Loucy (cell line): ENCODE results near the gene SH3BP5.
A peak's percentile ranks its signal among the peaks of the same experiment; 100 is the strongest.
"Not testable (repeated sequence)": the region's sequence is repeated elsewhere in the genome, so short reads cannot be mapped to it uniquely, and the experiment has no call there.

Source experiments
- H2AFZ ChIP-seq: fragments of 200-600 bp; sonication (generic); 2 replicates; pipeline ENCODE4 v1.6.0; 2016; ENCODE audit warnings: antibody characterized with exemption, mild to moderate bottlenecking, low read length, moderate library complexity
- H3F3A ChIP-seq: fragments of 200-600 bp; 2 replicates; pipeline ENCODE4 v1.6.0; 2016; ENCODE audit warnings: antibody characterized with exemption, low read depth, mild to moderate bottlenecking
- H3K27me3 ChIP-seq: fragments of 200-600 bp; sonication (generic); 2 replicates; pipeline ENCODE4 v1.6.1; 2014; ENCODE audit warnings: low read length, mild to moderate bottlenecking; ENCODE audit not compliant: insufficient read depth, poor library complexity, severe bottlenecking
- H3K36me3 ChIP-seq: fragments of 200-600 bp; sonication (generic); 2 replicates; pipeline ENCODE4 v1.6.1; 2016; ENCODE audit warnings: low read length; ENCODE audit not compliant: insufficient read depth
- H3K4me1 ChIP-seq: fragments of 200-600 bp; sonication (generic); 2 replicates; pipeline ENCODE4 v1.5.1; 2014; ENCODE audit warnings: low read length, mild to moderate bottlenecking; ENCODE audit not compliant: insufficient read depth, poor library complexity, severe bottlenecking
- H3K4me2 ChIP-seq: fragments of 200-600 bp; sonication (generic); 2 replicates; pipeline ENCODE4 v1.6.0; 2014; ENCODE audit warnings: antibody characterized with exemption, low read length, low read depth, mild to moderate bottlenecking; ENCODE audit not compliant: poor library complexity, severe bottlenecking
- H3K4me3 ChIP-seq: fragments of 200-600 bp; sonication (generic); 2 replicates; pipeline ENCODE4 v1.5.1; 2014; ENCODE audit warnings: low read length, mild to moderate bottlenecking, mixed read lengths; ENCODE audit not compliant: poor library complexity, severe bottlenecking
- H3K79me2 ChIP-seq: fragments of 200-600 bp; sonication (generic); 2 replicates; pipeline ENCODE4 v1.6.1; 2014; ENCODE audit warnings: low read length; ENCODE audit not compliant: insufficient read depth
- H3K9ac ChIP-seq: fragments of 200-600 bp; sonication (generic); 2 replicates; pipeline ENCODE4 v1.6.0; 2014; ENCODE audit warnings: mild to moderate bottlenecking, low read depth, low read length, moderate library complexity; ENCODE audit not compliant: poor library complexity, severe bottlenecking
- H3K9me2 ChIP-seq: fragments of 200-600 bp; sonication (generic); replicated peaks from 2 replicates; pipeline ENCODE4 v1.6.1; 2016; ENCODE audit warnings: low read depth, low read length, mixed read lengths
- H3K9me3 ChIP-seq: fragments of 200-600 bp; sonication (generic); 2 replicates; pipeline ENCODE4 v1.6.1; 2014; ENCODE audit warnings: mild to moderate bottlenecking, antibody characterized with exemption, low read length, low read depth; ENCODE audit not compliant: insufficient read depth
- H4K20me1 ChIP-seq: fragments of 200-600 bp; sonication (generic); 2 replicates; pipeline ENCODE4 v1.6.0; 2014; ENCODE audit warnings: antibody characterized with exemption, low read length, mild to moderate bottlenecking; ENCODE audit not compliant: insufficient read depth, poor library complexity, severe bottlenecking
- EZH2phosphoT487 ChIP-seq: fragments of 200-600 bp; IDR thresholded peaks from 2 replicates; pipeline ENCODE4 v1.6.1; 2018; ENCODE audit warnings: antibody characterized with exemption, mild to moderate bottlenecking, moderate library complexity, borderline replicate concordance
- TF ChIP-seq, protein P1 (sequence below): fragments of 200-600 bp; sonication (generic); conservative IDR thresholded peaks from 2 replicates; pipeline ENCODE4 v1.5.1; 2014; ENCODE audit warnings: mild to moderate bottlenecking, antibody characterized with exemption, low read length

SH3BP5 gene

DNA sequence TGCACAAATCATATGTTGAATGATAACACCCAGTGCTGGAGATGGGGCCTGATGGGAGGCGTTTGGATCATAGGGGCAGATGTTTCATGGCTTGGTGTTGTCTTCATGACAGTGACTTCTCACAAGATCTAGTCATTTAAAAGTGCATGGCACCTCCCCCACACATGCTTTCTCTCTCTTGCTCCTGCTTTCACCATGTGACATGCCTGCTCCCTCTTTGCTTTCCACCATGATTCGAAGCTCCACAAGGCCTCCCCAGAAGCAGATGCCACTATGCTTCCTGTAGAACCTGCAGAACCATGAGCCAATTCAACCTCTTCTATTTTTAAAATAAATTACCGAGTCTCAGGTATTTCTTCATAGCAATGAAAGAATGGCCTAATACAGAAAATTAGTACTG, 17.8 kb upstream of the SH3BP5 start:
- Histone ChIP-seq H3K9me2 (no peaks in the 10 kb centered on the region), H3K9me3 (no peaks in the 10 kb centered on the region; the same call in 1 of the 2 replicates), H3K9ac (no peak overlapping the region), H2AFZ (no peak overlapping the region), H3K4me2 (no peak overlapping the region), H3K27me3 (no peaks in the 10 kb centered on the region), H3F3A (no peaks in the 10 kb centered on the region), H3K79me2 (no peaks in the 10 kb centered on the region), H3K36me3 (no peaks in the 10 kb centered on the region), H3K4me3 (no peak overlapping the region), H3K4me1 (no peaks in the 10 kb centered on the region), H4K20me1 (no peaks in the 10 kb centered on the region)
- TF ChIP-seq EZH2phosphoT487 = no peak
- TF ChIP-seq, protein P1, sequence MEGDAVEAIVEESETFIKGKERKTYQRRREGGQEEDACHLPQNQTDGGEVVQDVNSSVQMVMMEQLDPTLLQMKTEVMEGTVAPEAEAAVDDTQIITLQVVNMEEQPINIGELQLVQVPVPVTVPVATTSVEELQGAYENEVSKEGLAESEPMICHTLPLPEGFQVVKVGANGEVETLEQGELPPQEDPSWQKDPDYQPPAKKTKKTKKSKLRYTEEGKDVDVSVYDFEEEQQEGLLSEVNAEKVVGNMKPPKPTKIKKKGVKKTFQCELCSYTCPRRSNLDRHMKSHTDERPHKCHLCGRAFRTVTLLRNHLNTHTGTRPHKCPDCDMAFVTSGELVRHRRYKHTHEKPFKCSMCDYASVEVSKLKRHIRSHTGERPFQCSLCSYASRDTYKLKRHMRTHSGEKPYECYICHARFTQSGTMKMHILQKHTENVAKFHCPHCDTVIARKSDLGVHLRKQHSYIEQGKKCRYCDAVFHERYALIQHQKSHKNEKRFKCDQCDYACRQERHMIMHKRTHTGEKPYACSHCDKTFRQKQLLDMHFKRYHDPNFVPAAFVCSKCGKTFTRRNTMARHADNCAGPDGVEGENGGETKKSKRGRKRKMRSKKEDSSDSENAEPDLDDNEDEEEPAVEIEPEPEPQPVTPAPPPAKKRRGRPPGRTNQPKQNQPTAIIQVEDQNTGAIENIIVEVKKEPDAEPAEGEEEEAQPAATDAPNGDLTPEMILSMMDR = no peak

DNA sequence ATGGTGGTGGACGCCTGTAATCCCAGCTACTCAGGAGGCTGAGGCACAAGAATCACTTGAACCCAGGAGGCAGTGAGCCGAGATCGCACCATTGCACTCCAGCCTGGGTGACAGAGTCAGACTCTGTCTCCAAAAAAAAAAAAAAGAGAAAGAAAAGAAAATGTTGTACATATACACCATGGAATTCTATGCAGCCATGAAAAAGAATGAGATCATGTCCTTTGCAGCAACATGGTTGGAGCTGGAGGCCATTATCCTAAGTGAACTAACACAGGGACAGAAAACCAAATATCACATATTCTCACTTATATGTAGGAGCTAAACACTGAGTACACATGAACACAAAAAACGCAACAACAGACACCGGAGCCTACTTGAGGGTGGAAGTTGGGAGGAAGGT, 17.1 kb upstream of the SH3BP5 start:
- not testable (repeated sequence) for H4K20me1 ChIP-seq, H3K36me3 ChIP-seq, H3K9me3 ChIP-seq, H3K27me3 ChIP-seq, H3K4me3 ChIP-seq, H3K9ac ChIP-seq, H3K9me2 ChIP-seq, H3F3A ChIP-seq, H3K4me2 ChIP-seq, H3K79me2 ChIP-seq, H3K4me1 ChIP-seq, H2AFZ ChIP-seq

DNA sequence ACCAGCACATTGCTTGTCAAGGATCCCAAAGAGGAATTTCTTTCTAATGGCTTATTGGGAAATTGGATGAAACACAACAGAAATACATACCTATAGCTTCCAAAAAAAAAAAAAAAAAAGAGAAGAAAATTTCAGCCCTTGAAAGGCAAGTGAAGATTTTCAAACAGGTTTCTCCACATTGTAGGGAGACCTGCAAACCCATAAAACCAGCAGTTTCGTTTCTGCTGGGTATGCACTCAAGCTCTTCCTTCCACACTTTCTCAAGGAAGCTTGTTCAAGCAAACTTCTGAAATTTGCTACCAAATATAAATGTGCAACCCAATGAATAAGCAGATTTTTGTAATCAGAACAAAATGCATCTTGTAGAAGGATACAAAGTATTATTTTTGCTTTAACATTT, 15.9 kb upstream of the SH3BP5 start:
- Histone ChIP-seq H3F3A (no peaks in the 10 kb centered on the region), H3K9me3 (no peaks in the 10 kb centered on the region; the same call in 1 of the 2 replicates), H2AFZ (peak overlapping the region; percentile 46; the same call in 1 of the 2 replicates), H3K4me1 (no peaks in the 10 kb centered on the region), H4K20me1 (no peaks in the 10 kb centered on the region), H3K4me3 (no peak overlapping the region), H3K4me2 (no peak overlapping the region), H3K27me3 (no peaks in the 10 kb centered on the region), H3K9me2 (no peaks in the 10 kb centered on the region), H3K79me2 (no peaks in the 10 kb centered on the region), H3K36me3 (no peaks in the 10 kb centered on the region), H3K9ac (no peak overlapping the region)
- TF ChIP-seq, protein P1 = no peak

DNA sequence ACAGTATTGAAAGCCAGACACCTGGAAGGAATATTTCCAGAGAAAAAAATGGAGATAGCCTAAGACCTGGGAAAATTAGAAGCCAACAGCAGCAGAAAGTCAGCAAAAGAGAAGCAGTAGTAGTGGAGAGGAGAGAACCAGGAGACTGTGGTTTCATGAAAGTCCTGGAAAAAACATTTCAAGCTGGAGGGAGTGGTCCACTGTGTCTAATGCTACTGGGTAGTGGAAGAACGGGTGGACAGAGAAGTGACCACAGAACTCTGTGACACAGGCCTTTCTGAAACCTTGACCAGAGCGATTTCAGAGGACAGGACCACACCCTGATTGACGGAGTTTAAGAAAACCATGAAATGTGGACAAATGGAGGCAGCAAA, 15.3 kb upstream of the SH3BP5 start:
- TF ChIP-seq, protein P1 = no peak
- TF ChIP-seq EZH2phosphoT487 = no peak
- Histone ChIP-seq H3K36me3 (no peaks in the 10 kb centered on the region), H3F3A (no peaks in the 10 kb centered on the region), H3K4me1 (no peaks in the 10 kb centered on the region), H3K9me3 (no peaks in the 10 kb centered on the region; the same call in 1 of the 2 replicates), H3K4me2 (no peak overlapping the region), H3K79me2 (no peaks in the 10 kb centered on the region), H3K27me3 (no peaks in the 10 kb centered on the region), H4K20me1 (no peaks in the 10 kb centered on the region), H3K4me3 (no peak overlapping the region), H2AFZ (no peak overlapping the region), H3K9me2 (no peaks in the 10 kb centered on the region), H3K9ac (no peak overlapping the region)
